Renal pelvis (tissue), 3 donors: ENCODE measurements around the gene SLC37A1. TPM values are rescaled to one million over a fixed set of nuclear protein-coding genes. Genes with fewer than 3 reads are reported as not detected.

ENCODE experiments used
- polyA plus RNA-seq, 3 donors: library from polyadenylated mRNA; unstranded; fragments of 120-200 nt; gene quantifications; one replicate each; pipeline ENCODE4 v1.2.1, GENCODE V29; 2013; ENCODE audit not compliant: insufficient read length in 3 of 3

SLC37A1 gene
- polyA plus RNA-seq, 3 donors = 7.7 to 11.6 (median 7.9) TPM

Other genes starting within 250 kb of the SLC37A1 start
- gene TFF3, start 198.4 kb upstream of the SLC37A1 start, polyA plus RNA-seq = 1 to 10 TPM; 2.9 to 6.7 (median 4.0) TPM
- under 1 TPM in 1 of 3 donors, not detected in 2; 0.13 TPM for gene TFF2, start 162.9 kb upstream of the SLC37A1 start, polyA plus RNA-seq
- under 1 TPM in 1 of 3 donors, not detected in 2; 0.65 TPM for gene TFF1, start 147.3 kb upstream of the SLC37A1 start, polyA plus RNA-seq
- gene TMPRSS3, start 117.8 kb upstream of the SLC37A1 start, polyA plus RNA-seq = 1 to 10 TPM; 1.3 to 3.4 (median 2.2) TPM
- gene UBASH3A, start 110.0 kb upstream of the SLC37A1 start, polyA plus RNA-seq = under 1 TPM in 1 of 3 donors, not detected in 2; 0.10 TPM
- gene RSPH1, start 17.6 kb upstream of the SLC37A1 start, polyA plus RNA-seq = 10 to 100 TPM; 11.0 to 15.9 (median 13.7) TPM
- 10 to 100 TPM; 37.3 to 45.5 (median 44.0) TPM for gene PDE9A, start 139.8 kb downstream of the SLC37A1 start, polyA plus RNA-seq